HEK293 (cell line): ENCODE measurements around the gene TLR4.

ENCODE experiments used
- PRDM1 ChIP-seq: fragments of 450-650 bp; formaldehyde crosslinking; IDR thresholded peaks from 2 replicates; pipeline ENCODE4; 2016; ENCODE audit warnings: missing biosample characterization, missing genetic modification characterization
- SP2 ChIP-seq: fragments of 450-650 bp; formaldehyde crosslinking; IDR thresholded peaks from 2 replicates; pipeline ENCODE4 v1.5.1; 2016; ENCODE audit warnings: missing biosample characterization, missing genetic modification characterization
- ZNF112 ChIP-seq: fragments of 450-650 bp; formaldehyde crosslinking; IDR thresholded peaks from 2 replicates; pipeline ENCODE4 v1.5.0; 2017; ENCODE audit warnings: missing biosample characterization, missing genetic modification characterization
- ZNF114 ChIP-seq: fragments of 450-650 bp; formaldehyde crosslinking; IDR thresholded peaks from 2 replicates; pipeline ENCODE4 v1.5.0; 2017; ENCODE audit warnings: missing biosample characterization, missing genetic modification characterization
- ZNF768 ChIP-seq: fragments of 450-650 bp; formaldehyde crosslinking; IDR thresholded peaks from 2 replicates; pipeline ENCODE4 v1.5.1; 2018; ENCODE audit warnings: missing biosample characterization, mild to moderate bottlenecking, missing genetic modification characterization
- TF ChIP-seq, protein P1 (sequence below): fragments of 450-650 bp; formaldehyde crosslinking; IDR thresholded peaks from 2 replicates; pipeline ENCODE4 v1.5.1; 2016; ENCODE audit warnings: missing biosample characterization, missing genetic modification characterization
- TF ChIP-seq, protein P2 (sequence below): fragments of 450-650 bp; formaldehyde crosslinking; IDR thresholded peaks from 2 replicates; pipeline ENCODE4 v1.5.1; 2016; ENCODE audit warnings: missing biosample characterization, missing genetic modification characterization
- TF ChIP-seq, protein P3 (sequence below): fragments of 450-650 bp; formaldehyde crosslinking; IDR thresholded peaks from 2 replicates; pipeline ENCODE4 v1.5.1; 2016; ENCODE audit warnings: missing biosample characterization, missing genetic modification characterization

DNA sequence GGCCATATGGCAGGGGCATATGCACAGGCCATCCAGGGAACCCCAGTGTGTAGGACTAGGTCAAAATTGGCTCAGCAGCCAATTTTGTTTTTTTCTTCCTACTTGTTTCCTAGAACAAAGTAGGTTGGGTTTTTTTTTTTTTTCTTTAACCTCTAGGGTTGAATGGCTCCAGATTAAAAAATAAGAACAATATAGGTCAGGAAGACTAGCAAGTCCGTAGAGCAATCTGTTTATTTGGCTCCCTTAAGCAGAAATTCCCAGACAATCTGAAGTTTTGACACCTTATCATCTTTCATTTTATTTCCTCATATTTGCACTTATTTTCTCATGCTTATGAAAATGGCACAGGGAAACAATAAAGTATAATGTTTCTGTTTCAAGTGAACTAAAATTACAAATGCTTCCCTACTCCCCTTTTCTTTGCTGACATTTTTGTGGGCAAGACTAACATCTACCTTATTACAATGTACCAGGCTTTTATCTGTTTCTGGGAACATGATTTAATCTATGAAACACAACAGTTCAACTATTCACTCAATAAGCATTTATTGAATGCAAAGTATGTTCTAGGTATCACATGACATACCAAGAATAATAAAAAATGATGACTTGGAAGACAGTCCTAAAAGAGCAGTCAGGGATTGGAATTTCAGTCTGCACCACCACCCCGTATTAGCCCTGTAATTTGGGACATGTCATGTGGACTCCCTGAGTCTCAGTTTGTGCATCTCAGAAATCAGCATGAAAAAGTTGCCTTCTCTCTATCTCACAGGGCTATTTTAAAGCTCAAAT is 30.5 kb downstream of the TLR4 start:
- TF ChIP-seq ZNF768 (tag by site-specific recombination), result no peak
- no peak for TF ChIP-seq PRDM1 (tag by site-specific recombination)
- no peak for TF ChIP-seq SP2 (tag by site-specific recombination)
- TF ChIP-seq, protein P1, sequence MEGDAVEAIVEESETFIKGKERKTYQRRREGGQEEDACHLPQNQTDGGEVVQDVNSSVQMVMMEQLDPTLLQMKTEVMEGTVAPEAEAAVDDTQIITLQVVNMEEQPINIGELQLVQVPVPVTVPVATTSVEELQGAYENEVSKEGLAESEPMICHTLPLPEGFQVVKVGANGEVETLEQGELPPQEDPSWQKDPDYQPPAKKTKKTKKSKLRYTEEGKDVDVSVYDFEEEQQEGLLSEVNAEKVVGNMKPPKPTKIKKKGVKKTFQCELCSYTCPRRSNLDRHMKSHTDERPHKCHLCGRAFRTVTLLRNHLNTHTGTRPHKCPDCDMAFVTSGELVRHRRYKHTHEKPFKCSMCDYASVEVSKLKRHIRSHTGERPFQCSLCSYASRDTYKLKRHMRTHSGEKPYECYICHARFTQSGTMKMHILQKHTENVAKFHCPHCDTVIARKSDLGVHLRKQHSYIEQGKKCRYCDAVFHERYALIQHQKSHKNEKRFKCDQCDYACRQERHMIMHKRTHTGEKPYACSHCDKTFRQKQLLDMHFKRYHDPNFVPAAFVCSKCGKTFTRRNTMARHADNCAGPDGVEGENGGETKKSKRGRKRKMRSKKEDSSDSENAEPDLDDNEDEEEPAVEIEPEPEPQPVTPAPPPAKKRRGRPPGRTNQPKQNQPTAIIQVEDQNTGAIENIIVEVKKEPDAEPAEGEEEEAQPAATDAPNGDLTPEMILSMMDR, result no peak
- TF ChIP-seq, protein P2, sequence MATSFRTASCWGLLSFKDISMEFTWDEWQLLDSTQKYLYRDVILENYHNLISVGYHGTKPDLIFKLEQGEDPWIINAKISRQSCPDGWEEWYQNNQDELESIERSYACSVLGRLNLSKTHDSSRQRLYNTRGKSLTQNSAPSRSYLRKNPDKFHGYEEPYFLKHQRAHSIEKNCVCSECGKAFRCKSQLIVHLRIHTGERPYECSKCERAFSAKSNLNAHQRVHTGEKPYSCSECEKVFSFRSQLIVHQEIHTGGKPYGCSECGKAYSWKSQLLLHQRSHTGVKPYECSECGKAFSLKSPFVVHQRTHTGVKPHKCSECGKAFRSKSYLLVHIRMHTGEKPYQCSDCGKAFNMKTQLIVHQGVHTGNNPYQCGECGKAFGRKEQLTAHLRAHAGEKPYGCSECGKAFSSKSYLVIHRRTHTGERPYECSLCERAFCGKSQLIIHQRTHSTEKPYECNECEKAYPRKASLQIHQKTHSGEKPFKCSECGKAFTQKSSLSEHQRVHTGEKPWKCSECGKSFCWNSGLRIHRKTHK (tag by site-specific recombination), result no peak
- TF ChIP-seq ZNF112 (tag by site-specific recombination), result no peak
- no peak for TF ChIP-seq ZNF114 (tag by site-specific recombination)
- TF ChIP-seq, protein P3, sequence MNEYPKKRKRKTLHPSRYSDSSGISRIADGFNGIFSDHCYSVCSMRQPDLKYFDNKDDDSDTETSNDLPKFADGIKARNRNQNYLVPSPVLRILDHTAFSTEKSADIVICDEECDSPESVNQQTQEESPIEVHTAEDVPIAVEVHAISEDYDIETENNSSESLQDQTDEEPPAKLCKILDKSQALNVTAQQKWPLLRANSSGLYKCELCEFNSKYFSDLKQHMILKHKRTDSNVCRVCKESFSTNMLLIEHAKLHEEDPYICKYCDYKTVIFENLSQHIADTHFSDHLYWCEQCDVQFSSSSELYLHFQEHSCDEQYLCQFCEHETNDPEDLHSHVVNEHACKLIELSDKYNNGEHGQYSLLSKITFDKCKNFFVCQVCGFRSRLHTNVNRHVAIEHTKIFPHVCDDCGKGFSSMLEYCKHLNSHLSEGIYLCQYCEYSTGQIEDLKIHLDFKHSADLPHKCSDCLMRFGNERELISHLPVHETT (tag by site-specific recombination), result no peak
